Cardiac atrium fibroblast (primary cell): ENCODE measurements around the gene SPRR2D. TPM values are rescaled to one million over a fixed set of nuclear protein-coding genes. Genes with fewer than 3 reads are reported as not detected.

ENCODE experiments used
- total RNA-seq: library from RNA; depleted of rRNA; stranded (reverse); fragments of >200 nt; gene quantifications from 2 replicates; pipeline ENCODE4 v1.2.3, GENCODE V29; 2015

SPRR2D gene
- not detected in 2 replicates for total RNA-seq

GRCh38 chr1:153040950-153041631 is at the start of gene SPRR2D:
SPRR2D (minus strand) TSS chr1:153041120; CDS start chr1:153040346, 774 bp downstream.

GRCh38 chr1:153071511-153071910 is 30.6 kb upstream of the SPRR2D start, which contains the start of gene SPRR2B:
SPRR2B (minus strand) TSS chr1:153071611; CDS start chr1:153070839, 772 bp downstream.

GRCh38 chr1:153057375-153057774 is 16.5 kb upstream of the SPRR2D start, which contains the start of gene SPRR2A:
SPRR2A (minus strand) TSS chr1:153057512; CDS start chr1:153056735, 777 bp downstream.

GRCh38 chr1:153030895-153031294 is 10.0 kb downstream of the SPRR2D start, which contains the start of gene SPRR1B:
SPRR1B (plus strand) TSS chr1:153031203; CDS start chr1:153032346, 1,143 bp downstream.

GRCh38 chr1:153001382-153001781 is 39.5 kb downstream of the SPRR2D start, which contains the start of gene SPRR3:
SPRR3 (plus strand) TSS chr1:153001749; CDS start chr1:153003021, 1,272 bp downstream.

Other genes with a start within 250 kb of the SPRR2D start
- gene LCE1D, start 244.4 kb downstream of the SPRR2D start, total RNA-seq: not detected in 2 replicates
- not detected in 2 replicates for gene LCE1C, start 234.5 kb downstream of the SPRR2D start, total RNA-seq
- gene LCE1B, start 229.1 kb downstream of the SPRR2D start, total RNA-seq: not detected in 2 replicates
- gene LCE1A, start 213.6 kb downstream of the SPRR2D start, total RNA-seq: not detected in 2 replicates
- gene LCE6A, start 198.3 kb downstream of the SPRR2D start, total RNA-seq: not detected in 2 replicates
- gene LCE7A, start 181.1 kb downstream of the SPRR2D start, total RNA-seq: not detected in 2 replicates
- not detected in 2 replicates for gene SMCP, start 162.8 kb downstream of the SPRR2D start, total RNA-seq
- gene IVL, start 132.6 kb downstream of the SPRR2D start, total RNA-seq: not detected in 2 replicates
- gene SPRR5, start 93.9 kb downstream of the SPRR2D start, total RNA-seq: not detected in 2 replicates
- gene SPRR4, start 70.5 kb downstream of the SPRR2D start, total RNA-seq: not detected in 2 replicates
- gene SPRR1A, start 57.0 kb downstream of the SPRR2D start, total RNA-seq: not detected in 2 replicates
- gene SPRR3, start 39.4 kb downstream of the SPRR2D start, total RNA-seq: not detected in 2 replicates
- gene SPRR1B, start 9.9 kb downstream of the SPRR2D start, total RNA-seq: not detected in 2 replicates
- not detected in 2 replicates for gene SPRR2A, start 16.4 kb upstream of the SPRR2D start, total RNA-seq
- gene SPRR2B, start 30.5 kb upstream of the SPRR2D start, total RNA-seq: not detected in 2 replicates
- not detected in 2 replicates for gene SPRR2E, start 53.4 kb upstream of the SPRR2D start, total RNA-seq
- gene SPRR2F, start 72.4 kb upstream of the SPRR2D start, total RNA-seq: not detected in 2 replicates
- gene SPRR2G, start 109.8 kb upstream of the SPRR2D start, total RNA-seq: not detected in 2 replicates
- not detected in 2 replicates for gene LELP1, start 162.3 kb upstream of the SPRR2D start, total RNA-seq
- gene PRR9, start 176.5 kb upstream of the SPRR2D start, total RNA-seq: not detected in 2 replicates
- gene LORICRIN, start 218.6 kb upstream of the SPRR2D start, total RNA-seq: not detected in 2 replicates